EL (cell line): Measurements from ENCODE around the gene RAPGEF5.
A peak's percentile ranks its signal among the peaks of the same experiment; 100 is the strongest.

Experiments
- DNase-seq: peaks from one replicate; pipeline ENCODE4 v3.0.0-alpha.2; 2016

Gene RAPGEF5

GRCh38 chr7:22183522-22184280, 173.3 kb downstream of the RAPGEF5 start:
- DNase-seq = no peak

GRCh38 chr7:22182149-22182548, 174.8 kb downstream of the RAPGEF5 start:
- no peak for DNase-seq

DNA sequence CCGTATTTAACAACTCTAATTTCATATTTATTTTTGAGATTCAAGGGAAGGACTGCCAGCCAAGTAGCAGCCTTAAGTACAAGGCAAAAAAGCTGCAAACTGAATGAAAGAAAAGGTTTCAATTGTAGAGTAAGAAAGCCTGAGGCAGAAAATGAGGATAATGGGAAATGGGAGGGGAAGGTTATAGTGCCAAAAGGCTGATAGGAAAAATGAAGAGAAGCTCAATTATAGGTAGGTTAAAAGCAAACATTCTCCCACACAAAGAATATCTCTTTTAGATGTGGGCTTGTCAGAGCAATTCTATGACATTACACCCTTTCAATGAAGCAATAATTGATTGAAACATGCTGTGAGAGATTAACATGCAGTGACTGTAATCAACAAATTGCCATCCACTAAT, 175.3 kb downstream of the RAPGEF5 start:
- no peak for DNase-seq

DNA sequence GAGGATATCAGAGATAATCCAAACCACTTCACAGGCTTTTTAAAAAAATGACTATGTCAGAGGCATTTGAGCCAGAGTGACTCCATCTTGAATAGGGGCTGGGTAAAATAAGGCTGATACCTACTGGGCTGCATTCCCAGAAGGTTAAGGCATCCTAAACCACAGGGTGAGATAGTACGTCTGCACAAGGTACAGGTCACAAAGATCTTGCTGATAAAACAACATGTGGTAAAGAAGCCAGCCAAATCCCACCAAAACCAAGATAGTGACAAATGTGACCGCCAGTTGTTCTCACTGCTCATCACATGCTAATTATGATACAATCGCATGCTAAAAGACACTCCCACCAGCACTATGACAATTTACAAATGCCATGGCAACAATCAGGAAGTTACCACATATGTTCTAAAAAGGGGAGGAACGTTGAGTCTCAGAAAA, 177.5 kb downstream of the RAPGEF5 start:
- no peak for DNase-seq

GRCh38 chr7:22178735-22179134, 178.2 kb downstream of the RAPGEF5 start:
- no peak for DNase-seq

GRCh38 chr7:22176791-22177412, 180.1 kb downstream of the RAPGEF5 start:
- no peak for DNase-seq

GRCh38 chr7:22174574-22174953, 182.4 kb downstream of the RAPGEF5 start:
- DNase-seq = no peak

DNA sequence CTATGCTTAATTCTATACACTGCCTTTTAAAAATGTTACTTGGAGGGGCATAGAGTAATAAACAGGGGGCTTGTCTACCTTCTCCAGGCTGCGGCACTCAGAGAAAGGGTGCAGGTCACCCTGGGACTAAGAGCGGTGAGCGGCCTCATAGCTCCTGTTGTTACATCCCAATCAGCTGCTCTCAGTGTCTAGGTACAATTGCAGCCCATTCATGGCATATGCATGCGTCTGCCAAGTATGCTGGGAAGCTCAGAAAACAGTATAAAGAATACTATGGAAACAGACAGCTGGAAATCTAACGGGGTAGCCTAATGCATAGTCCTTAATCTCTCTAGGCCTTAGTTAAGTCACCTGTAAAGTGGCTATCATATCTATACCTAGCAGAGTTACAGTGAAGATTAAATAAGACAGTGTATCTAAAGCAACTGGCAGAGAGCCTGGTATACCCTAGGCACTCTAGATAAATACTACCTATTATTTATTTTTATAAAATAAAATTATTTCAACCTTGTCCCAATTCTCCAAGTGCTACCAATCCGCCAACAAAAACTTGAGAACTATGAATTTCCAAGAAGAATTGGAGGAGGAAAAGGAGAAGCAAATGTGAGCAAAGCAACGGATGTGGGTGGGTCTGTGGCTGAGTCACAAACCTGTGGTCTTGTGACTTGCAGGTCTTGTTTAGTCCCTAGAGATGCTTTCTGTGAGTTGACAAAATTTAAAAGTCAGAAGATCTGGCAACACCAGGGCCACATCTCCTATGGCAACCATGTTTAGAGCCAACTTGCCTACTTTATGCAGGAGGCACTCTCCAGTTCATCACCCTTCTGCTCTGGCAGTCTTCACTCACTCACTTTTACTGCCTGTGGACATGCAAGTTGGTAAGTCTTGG, 183.0 kb downstream of the RAPGEF5 start:
- peak; percentile 2 for DNase-seq

- no peak for DNase-seq
These were observed 188.8 kb downstream of the RAPGEF5 start for GRCh38 chr7:22168129-22168634.

DNA sequence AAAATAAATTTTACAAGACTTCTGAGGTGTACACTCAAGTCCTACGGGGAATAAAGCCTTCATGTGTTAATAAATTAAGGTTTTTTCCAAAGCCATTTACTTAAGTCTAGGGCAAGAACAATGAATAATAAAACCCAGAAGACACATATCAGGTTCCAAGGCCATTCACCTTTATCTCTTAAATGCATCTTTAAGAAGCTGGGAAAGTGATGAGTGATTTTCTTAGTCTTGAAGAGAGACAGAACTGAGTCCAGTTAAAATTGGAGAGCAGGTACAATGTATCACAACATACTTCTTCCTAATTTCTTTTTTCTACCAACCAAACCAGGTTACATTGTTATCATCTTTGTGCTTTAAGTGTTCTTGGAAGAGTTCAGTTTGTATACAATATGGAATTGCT, 189.5 kb downstream of the RAPGEF5 start:
- no peak for DNase-seq

DNA sequence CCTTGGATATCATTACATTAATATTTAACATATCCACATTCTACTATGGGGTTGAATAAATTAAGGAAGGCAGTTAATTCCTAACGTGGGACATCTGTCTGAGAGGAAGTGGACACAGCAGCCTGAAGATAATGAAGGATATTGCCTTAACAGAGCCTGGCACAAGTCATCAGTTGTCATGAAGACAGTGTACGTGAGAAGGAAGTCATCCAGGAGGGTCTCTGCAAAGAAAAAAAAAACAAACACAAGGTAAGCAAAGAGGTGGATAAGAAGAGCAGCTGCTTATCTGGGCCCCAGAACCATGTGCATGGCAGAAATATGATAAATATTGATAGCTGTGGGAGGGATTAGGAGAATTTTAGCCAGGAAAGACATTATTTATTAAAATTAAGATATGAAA, 190.0 kb downstream of the RAPGEF5 start:
- DNase-seq = no peak

DNA sequence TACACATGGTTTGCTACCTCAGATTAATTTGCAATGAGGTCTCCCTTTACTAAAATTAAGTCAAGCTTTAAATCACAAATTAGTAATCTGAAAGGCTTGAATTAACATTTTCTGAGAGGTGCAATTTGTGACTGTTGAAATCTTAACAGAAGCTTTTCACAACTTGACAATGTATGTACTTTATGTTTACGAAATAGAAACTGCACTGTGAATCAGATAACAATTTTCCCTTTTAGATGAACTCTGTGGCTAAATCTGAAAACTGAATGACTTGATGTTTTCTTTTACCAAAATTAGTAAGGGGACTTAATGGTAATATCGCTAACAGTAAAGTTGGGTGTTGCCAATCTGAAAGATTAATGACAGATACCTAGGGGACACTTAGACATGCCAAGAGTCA, 197.6 kb downstream of the RAPGEF5 start:
- DNase-seq = no peak

DNA sequence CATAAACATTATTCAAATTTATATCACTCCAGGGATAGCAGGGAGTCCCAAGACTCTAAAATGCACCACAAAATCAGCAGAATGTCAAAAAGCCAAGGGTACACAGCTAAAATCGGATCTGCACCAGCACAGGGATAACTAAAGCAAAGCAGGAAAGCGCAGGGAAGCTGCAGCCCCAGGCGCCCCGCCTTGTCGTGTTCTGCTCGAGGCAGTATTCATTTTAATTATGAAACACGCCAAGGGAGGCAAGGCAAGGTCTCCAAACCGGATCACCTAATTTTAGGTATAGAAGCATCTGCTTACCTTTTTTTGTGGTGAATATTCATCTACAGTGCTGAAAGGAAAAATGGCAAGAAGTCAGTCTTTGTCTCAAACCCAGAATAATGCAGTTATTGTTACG, 199.4 kb downstream of the RAPGEF5 start:
- DNase-seq = no peak

- DNase-seq = peak; percentile 76
These were observed 200.7 kb downstream of the RAPGEF5 start for GRCh38 chr7:22156205-22156604.

DNA sequence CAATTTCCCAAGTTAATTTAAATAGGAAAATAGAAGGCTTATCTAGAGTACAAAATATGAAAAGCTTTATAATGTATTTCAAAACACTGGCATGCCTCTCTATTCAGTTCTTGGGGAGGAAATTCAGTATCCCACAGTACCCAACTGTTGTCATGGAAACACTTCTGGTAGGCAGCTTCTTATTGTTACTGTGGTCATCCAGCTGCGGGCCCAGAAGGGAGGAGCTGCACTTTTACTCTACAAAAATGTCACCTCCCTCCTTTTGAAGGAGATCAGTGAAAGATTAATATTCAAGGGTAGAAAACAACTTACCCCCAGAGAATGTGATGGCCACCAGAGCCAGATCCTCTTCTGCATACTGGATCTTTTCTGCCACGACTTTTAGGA, 202.8 kb downstream of the RAPGEF5 start:
- DNase-seq = no peak

- no peak for DNase-seq
These were observed 203.4 kb downstream of the RAPGEF5 start for GRCh38 chr7:22153432-22154142.

DNA sequence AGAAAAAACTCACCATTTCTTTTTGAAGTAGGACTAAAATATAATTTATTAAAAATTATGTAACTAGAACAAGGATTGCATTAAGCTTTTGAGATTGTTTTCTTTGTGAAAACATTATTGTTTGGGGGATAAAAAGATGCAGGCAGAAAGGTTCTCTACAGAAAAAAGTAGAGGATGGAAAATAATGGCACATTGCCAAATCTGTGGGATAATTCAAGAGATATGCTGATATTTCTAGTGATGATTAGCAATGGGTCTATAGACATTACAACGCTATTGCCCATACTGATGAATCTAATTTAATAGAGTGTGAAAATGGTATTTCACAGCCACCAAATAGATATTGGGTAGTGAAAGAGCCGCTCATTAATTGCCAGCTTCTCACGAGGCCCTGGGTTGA, 204.3 kb downstream of the RAPGEF5 start:
- DNase-seq = no peak

DNA sequence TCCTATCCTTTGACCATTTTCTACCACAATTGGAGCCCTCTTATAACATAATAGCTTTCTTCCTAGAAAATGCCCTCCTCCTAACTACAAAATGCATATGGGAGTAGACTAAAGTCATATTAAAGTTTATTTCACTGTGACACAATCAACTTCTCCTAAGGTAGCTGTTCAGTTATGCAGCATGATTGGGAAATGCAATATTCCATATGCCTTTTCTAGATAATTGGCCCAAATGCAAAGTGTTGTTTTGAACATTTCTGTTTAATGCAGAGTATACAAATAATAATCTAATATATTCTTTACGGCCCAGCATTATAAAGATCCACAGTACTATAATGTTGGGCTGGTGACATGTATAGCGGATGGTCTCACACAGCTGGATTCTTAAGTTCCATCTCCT, 205.1 kb downstream of the RAPGEF5 start:
- DNase-seq = no peak

GRCh38 chr7:22150221-22150620, 206.7 kb downstream of the RAPGEF5 start:
- DNase-seq = no peak

DNA sequence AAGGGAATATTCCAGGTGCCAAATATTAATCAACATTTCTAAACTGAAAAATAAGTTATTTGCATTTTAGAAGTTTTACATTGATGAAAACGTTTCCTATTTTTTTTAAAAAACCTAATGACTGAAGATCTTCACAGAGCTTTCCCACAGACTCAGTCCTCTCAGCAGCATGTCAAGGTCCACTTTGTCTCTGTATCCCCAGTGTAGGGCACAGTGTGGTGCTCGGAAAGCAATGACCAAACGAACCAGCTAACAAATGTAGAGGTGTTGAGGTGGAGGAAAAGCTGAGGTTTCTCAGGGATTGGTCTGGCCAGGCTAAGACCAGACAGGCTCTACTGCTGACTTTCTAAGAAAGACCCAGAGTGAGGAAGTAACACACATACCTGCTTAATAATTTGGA, 209.1 kb downstream of the RAPGEF5 start:
- no peak for DNase-seq

DNA sequence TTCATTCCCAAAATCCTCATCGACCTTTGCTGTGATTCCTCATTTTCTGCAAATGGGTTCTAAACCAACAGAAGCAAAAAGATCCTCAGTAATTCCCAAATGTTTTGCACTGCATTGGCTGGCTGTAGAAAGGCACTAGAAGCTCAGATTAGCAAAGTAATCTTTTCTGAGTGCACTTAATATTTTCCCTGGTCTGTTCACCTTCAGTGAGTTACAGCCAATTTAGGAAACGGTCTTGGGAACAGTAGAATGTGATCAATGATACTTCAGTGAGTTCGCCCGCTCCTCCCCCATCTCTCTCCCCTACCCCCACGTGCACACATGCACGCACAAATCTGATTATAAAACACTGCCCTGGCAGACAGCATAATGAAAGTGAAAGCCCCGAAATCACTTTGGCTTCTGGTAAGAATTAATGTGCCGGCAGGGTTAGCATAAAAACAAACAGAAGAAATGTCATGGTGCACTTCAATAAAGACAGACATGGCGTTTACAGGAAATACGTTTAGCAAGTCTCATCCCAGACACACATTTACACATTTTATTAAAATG, 209.9 kb downstream of the RAPGEF5 start:
- DNase-seq = peak; percentile 42

DNA sequence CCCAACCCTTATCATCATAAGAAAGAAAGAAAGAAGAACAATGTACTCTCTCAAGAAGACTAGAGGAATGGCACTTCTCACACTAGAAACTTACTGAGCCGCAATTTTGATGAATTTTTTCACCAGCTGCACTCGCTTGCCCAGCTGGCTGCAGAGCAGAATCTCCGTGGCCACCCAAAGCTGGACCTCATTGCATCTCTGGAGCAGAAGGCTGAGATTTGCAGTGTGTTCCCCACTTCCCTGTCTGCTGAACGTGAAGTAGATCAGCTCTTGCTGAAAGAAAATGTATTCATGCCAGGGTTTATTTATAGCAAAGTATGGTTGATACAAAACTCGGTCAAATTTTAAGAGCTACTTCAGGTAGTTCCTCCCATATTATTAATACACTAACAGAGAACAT, 212.0 kb downstream of the RAPGEF5 start:
- DNase-seq = no peak

DNA sequence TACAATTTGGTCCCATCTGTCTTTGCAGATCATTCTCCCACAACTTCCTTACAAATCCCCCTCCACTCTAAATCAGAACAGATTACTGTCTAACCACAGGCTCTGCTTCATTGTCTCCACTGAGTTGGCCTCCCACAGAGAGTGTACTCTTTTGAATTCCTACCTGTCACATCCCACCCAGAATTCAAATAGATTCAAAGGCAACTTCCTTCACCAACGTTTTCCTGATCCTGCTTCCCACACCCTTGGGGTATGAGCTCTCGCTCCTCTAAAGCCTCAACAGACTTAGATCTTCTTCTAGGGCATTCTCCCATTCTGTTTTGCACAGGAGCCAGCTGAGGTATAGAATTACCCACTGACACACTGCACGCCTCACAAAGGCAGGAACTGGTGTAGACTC, 213.5 kb downstream of the RAPGEF5 start:
- no peak for DNase-seq
